HEK293 (cell line): ENCODE measurements around the gene AP2A1.
A peak's percentile ranks its signal among the peaks of the same experiment; 100 is the strongest.

Experiments used
- CTCF ChIA-PET: fragments of 350-600 bp; formaldehyde crosslinking; extraction: SDS; loops from one replicate; lab custom pipeline; 2021; ENCODE audit warnings: antibody characterized with exemption; lab: Yijun Ruan, JAX
- POLR2A ChIA-PET: fragments of 300-600 bp; formaldehyde crosslinking; extraction: SDS; loops from one replicate; lab custom pipeline; 2020; ENCODE audit warnings: antibody characterized with exemption, inconsistent platforms; lab: Yijun Ruan, JAX
- H3K27ac ChIP-seq: fragments of 200-500 bp; sonication (Bioruptor generic); 2 replicates; pipeline ENCODE4 v1.5.1; 2014; ENCODE audit warnings: low read depth, low read length, control low read depth, inconsistent platforms; ENCODE audit errors: extremely low read depth
- H3K36me3 ChIP-seq, 2 experiments: fragments of 200-500 bp in 1 of 2; sonication (Bioruptor generic) in 1 of 2; 1 replicate in 1 of 2; 2 replicates in 1 of 2; pipeline ENCODE4 v1.5.1; 2014 to 2017; ENCODE audit warnings: inconsistent platforms in 2 of 2, low read length in 2 of 2; ENCODE audit not compliant: control insufficient read depth in 2 of 2, insufficient read depth in 1 of 2
- H3K4me1 ChIP-seq: fragments of 200-500 bp; sonication (Bioruptor generic); 2 replicates; pipeline ENCODE4 v1.5.1; 2014; ENCODE audit warnings: mild to moderate bottlenecking, low read length, inconsistent platforms; ENCODE audit not compliant: control insufficient read depth, insufficient read depth
- H3K4me3 ChIP-seq: 2 replicates; pipeline ENCODE4 v1.5.1; 2011; ENCODE audit warnings: low read depth, mild to moderate bottlenecking, control low read depth, low read length, moderate library complexity
- H3K9me3 ChIP-seq: fragments of 200-500 bp; sonication (Bioruptor generic); 2 replicates; pipeline ENCODE4 v1.5.1; 2014; ENCODE audit warnings: low read depth, low read length, inconsistent platforms; ENCODE audit not compliant: control insufficient read depth, insufficient read depth
- GLIS1 ChIP-seq: fragments of 450-650 bp; formaldehyde crosslinking; IDR thresholded peaks from 2 replicates; pipeline ENCODE4 v1.5.1; 2016; ENCODE audit warnings: missing biosample characterization, missing genetic modification characterization
- HOXA7 ChIP-seq: sonication (generic); formaldehyde crosslinking; IDR thresholded peaks from 2 replicates; pipeline ENCODE4 v1.8.1; 2022; ENCODE audit warnings: missing genetic modification reagents, borderline replicate concordance
- HOXC10 ChIP-seq: sonication (generic); formaldehyde crosslinking; IDR thresholded peaks from 2 replicates; pipeline ENCODE4 v1.8.1; 2023; ENCODE audit warnings: mild to moderate bottlenecking, missing genetic modification reagents
- ZBTB20 ChIP-seq: fragments of 450-650 bp; formaldehyde crosslinking; IDR thresholded peaks from 2 replicates; pipeline ENCODE4 v1.5.1; 2016; ENCODE audit warnings: missing biosample characterization, missing genetic modification characterization
- ZNF121 ChIP-seq: fragments of 450-650 bp; formaldehyde crosslinking; IDR thresholded peaks from 2 replicates; pipeline ENCODE4 v1.5.1; 2016; ENCODE audit warnings: missing biosample characterization, missing genetic modification characterization
- ZNF174 ChIP-seq: fragments of 450-650 bp; formaldehyde crosslinking; IDR thresholded peaks from 2 replicates; pipeline ENCODE4 v1.5.0; 2017; ENCODE audit warnings: missing biosample characterization, mild to moderate bottlenecking, missing genetic modification characterization
- ZNF341 ChIP-seq: fragments of 450-650 bp; formaldehyde crosslinking; IDR thresholded peaks from 2 replicates; pipeline ENCODE4; 2016; ENCODE audit warnings: low read depth, missing biosample characterization, missing genetic modification characterization
- ZNF473 ChIP-seq: fragments of 450-650 bp; formaldehyde crosslinking; IDR thresholded peaks from 2 replicates; pipeline ENCODE4 v1.5.1; 2017; ENCODE audit warnings: missing biosample characterization, missing genetic modification characterization
- ZNF596 ChIP-seq: fragments of 450-650 bp; IDR thresholded peaks from 2 replicates; pipeline ENCODE4 v1.5.0; 2018; ENCODE audit warnings: missing biosample characterization, mild to moderate bottlenecking, missing genetic modification characterization, moderate library complexity
- ZNF76 ChIP-seq: fragments of 450-650 bp; formaldehyde crosslinking; IDR thresholded peaks from 2 replicates; pipeline ENCODE4; 2016; ENCODE audit warnings: low read depth, missing biosample characterization, missing genetic modification characterization, borderline replicate concordance
- ZNF792 ChIP-seq: fragments of 450-650 bp; formaldehyde crosslinking; IDR thresholded peaks from 2 replicates; pipeline ENCODE4 v1.5.1; 2016; ENCODE audit warnings: missing biosample characterization, missing genetic modification characterization
- ZNF837 ChIP-seq: fragments of 450-650 bp; formaldehyde crosslinking; IDR thresholded peaks from 2 replicates; pipeline ENCODE4 v1.5.1; 2016; ENCODE audit warnings: missing biosample characterization, missing genetic modification characterization
- TF ChIP-seq, protein P1 (sequence below): fragments of 450-650 bp; formaldehyde crosslinking; IDR thresholded peaks from 2 replicates; pipeline ENCODE4 v1.5.1; 2016; ENCODE audit warnings: missing biosample characterization, missing genetic modification characterization

AP2A1 gene

GRCh38 chr19:49844138-49845095, 77.6 kb downstream of the AP2A1 start:
- ChIA-PET CTCF (interaction anchor here (0.6 to 1.5 kb wide), 3 partner anchors 93 to 168 kb away, joined by 3 to 6 read pairs (median 5); no protein-coding TSS in a partner anchor), POLR2A (interaction anchor here (1.8 kb wide), 1 partner anchor 40 kb away, joined by 5 read pairs; no protein-coding TSS in a partner anchor)
- Histone ChIP-seq H3K36me3 (peaks cover 6 to 19% of the 10 kb centered on the region in 2 experiments), H3K9me3 (no peaks in the 10 kb centered on the region), H3K4me1 (peaks cover 2% of the 10 kb centered on the region; the same call in 1 of the 2 replicates), H3K27ac (no peak overlapping the region), H3K4me3 (no peak overlapping the region)
- TF ChIP-seq ZNF837 (tag by site-specific recombination) = no peak
- no peak for TF ChIP-seq ZNF174 (tag by site-specific recombination)
- no peak for TF ChIP-seq ZNF341 (tag by site-specific recombination)
- no peak for TF ChIP-seq ZNF792 (tag by site-specific recombination)
- no peak for TF ChIP-seq ZNF473 (tag by site-specific recombination)
- no peak for TF ChIP-seq GLIS1 (tag by site-specific recombination)

- ChIA-PET POLR2A (no interaction called here), CTCF (interaction anchor here (0.6 kb wide), 1 partner anchor 45 kb away, joined by 3 read pairs; no protein-coding TSS in a partner anchor)
- Histone ChIP-seq H3K9me3 (no peaks in the 10 kb centered on the region), H3K36me3 (peaks cover 6 to 10% of the 10 kb centered on the region in 2 experiments), H3K27ac (no peak overlapping the region), H3K4me3 (no peak overlapping the region), H3K4me1 (peaks cover 2% of the 10 kb centered on the region; the same call in 1 of the 2 replicates)
- TF ChIP-seq ZNF76 (tag by site-specific recombination) = no peak
- no peak for TF ChIP-seq HOXC10 (CRISPR knock-in tag)
- TF ChIP-seq, protein P1, sequence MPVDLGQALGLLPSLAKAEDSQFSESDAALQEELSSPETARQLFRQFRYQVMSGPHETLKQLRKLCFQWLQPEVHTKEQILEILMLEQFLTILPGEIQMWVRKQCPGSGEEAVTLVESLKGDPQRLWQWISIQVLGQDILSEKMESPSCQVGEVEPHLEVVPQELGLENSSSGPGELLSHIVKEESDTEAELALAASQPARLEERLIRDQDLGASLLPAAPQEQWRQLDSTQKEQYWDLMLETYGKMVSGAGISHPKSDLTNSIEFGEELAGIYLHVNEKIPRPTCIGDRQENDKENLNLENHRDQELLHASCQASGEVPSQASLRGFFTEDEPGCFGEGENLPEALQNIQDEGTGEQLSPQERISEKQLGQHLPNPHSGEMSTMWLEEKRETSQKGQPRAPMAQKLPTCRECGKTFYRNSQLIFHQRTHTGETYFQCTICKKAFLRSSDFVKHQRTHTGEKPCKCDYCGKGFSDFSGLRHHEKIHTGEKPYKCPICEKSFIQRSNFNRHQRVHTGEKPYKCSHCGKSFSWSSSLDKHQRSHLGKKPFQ (tag by site-specific recombination) = peak; percentile 58
- 0 out of 2 replicates have a peak, but pooled peaks have one; percentile 17 for TF ChIP-seq ZBTB20
- TF ChIP-seq HOXA7 (CRISPR knock-in tag) = no peak
- TF ChIP-seq ZNF596 = 0 out of 2 replicates have a peak, but pooled peaks have one; percentile 27
These were observed 78.6 kb downstream of the AP2A1 start for GRCh38 chr19:49845414-49845813.

DNA sequence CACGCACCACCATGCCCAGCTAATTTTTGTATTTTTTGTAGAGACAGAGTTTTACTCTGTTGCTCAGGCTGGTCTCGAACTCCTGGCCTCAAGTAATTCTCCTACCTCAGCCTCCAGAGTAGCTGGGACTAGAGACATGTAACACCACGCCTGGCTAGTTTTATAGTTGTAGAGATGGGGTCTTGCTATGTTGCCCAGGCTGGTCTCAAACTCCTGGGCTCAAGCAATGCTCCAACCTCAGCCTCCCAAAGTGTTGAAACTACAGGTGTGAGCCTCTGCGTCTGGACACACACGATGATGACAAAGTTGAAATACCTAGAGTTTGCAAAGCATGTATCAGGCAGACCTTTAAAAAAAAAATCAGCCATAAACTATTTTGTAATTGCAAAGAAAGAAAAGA, 79.6 kb downstream of the AP2A1 start:
- no peaks in the 10 kb centered on the region for H3K9me3 ChIP-seq
- H3K27ac ChIP-seq = no peak overlapping the region
- ChIA-PET POLR2A (no interaction called here), CTCF (interaction anchor here (1.0 kb wide), 1 partner anchor 78 kb away, joined by 3 read pairs; no protein-coding TSS in a partner anchor)
- TF ChIP-seq ZNF121 (tag by site-specific recombination) (peak; percentile 61), HOXA7 (CRISPR knock-in tag) (no peak)
- H3K36me3 ChIP-seq = peaks cover 0 to 4% of the 10 kb centered on the region in 2 experiments; a peak in 1 of 3 replicates
- no peak overlapping the region for H3K4me3 ChIP-seq
- peaks cover 2% of the 10 kb centered on the region; the same call in 1 of the 2 replicates for H3K4me1 ChIP-seq
